Effector memory CD4-positive, alpha-beta T cell (primary cell): ENCODE data around the gene SFTA2.

ENCODE experiments used
- DNase-seq, 3 donors: peaks; one replicate each; pipeline ENCODE4 v3.0.0-alpha.2; 2020
- H3K27ac ChIP-seq: 2 replicates; pipeline ENCODE4 v1.7.0; 2013; ENCODE audit warnings: mild to moderate bottlenecking, low read length, moderate library complexity; ENCODE audit not compliant: insufficient read depth, poor library complexity, severe bottlenecking
- H3K27me3 ChIP-seq: replicated peaks from 2 replicates; pipeline ENCODE4 v1.7.0; 2013; ENCODE audit warnings: mild to moderate bottlenecking, low read length; ENCODE audit not compliant: insufficient read depth, control insufficient read depth, poor library complexity, severe bottlenecking
- H3K36me3 ChIP-seq: 2 replicates; pipeline ENCODE4 v1.7.0; 2013; ENCODE audit warnings: mild to moderate bottlenecking, low read length, moderate library complexity; ENCODE audit not compliant: control insufficient read depth, insufficient read depth
- H3K4me1 ChIP-seq: 2 replicates; pipeline ENCODE4 v1.7.0; 2013; ENCODE audit warnings: low read length, mild to moderate bottlenecking; ENCODE audit not compliant: control insufficient read depth, insufficient read depth, poor library complexity, severe bottlenecking
- H3K4me3 ChIP-seq: 2 replicates; pipeline ENCODE4 v1.7.0; 2013; ENCODE audit warnings: low read length, low read depth, mild to moderate bottlenecking; ENCODE audit not compliant: insufficient read depth, poor library complexity, severe bottlenecking
- H3K9me3 ChIP-seq: 2 replicates; pipeline ENCODE4 v1.7.0; 2013; ENCODE audit warnings: mild to moderate bottlenecking, low read length, moderate library complexity; ENCODE audit not compliant: control insufficient read depth

Gene SFTA2

DNA sequence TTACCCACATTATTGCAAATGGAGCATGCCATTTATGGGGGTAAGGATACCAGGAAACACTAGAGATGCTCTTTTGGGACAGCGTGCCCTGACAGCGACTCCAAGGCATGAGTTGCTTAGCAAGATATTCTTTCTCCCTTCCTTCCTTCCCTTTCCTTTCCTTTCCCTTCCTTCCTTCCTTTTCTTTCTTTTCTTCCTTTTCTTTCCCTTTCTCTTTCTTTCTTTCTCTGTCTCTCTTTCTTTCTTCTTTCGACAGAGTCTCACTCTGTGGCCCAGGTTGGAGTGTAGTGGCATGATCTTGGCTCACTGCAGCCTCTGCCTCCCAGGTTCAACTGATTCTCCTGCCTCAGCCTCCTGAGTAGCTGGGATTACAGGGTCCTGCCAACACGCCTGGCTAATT lies 12.1 kb upstream of the SFTA2 start:
- no peaks in the 10 kb centered on the region for H3K4me1 ChIP-seq
- H3K27me3 ChIP-seq = peaks cover 14% of the 10 kb centered on the region
- no peaks in the 10 kb centered on the region for H3K9me3 ChIP-seq
- no peak overlapping the region for H3K4me3 ChIP-seq
- no peak overlapping the region for H3K27ac ChIP-seq
- DNase-seq = no peak
- H3K36me3 ChIP-seq = no peaks in the 10 kb centered on the region

DNA sequence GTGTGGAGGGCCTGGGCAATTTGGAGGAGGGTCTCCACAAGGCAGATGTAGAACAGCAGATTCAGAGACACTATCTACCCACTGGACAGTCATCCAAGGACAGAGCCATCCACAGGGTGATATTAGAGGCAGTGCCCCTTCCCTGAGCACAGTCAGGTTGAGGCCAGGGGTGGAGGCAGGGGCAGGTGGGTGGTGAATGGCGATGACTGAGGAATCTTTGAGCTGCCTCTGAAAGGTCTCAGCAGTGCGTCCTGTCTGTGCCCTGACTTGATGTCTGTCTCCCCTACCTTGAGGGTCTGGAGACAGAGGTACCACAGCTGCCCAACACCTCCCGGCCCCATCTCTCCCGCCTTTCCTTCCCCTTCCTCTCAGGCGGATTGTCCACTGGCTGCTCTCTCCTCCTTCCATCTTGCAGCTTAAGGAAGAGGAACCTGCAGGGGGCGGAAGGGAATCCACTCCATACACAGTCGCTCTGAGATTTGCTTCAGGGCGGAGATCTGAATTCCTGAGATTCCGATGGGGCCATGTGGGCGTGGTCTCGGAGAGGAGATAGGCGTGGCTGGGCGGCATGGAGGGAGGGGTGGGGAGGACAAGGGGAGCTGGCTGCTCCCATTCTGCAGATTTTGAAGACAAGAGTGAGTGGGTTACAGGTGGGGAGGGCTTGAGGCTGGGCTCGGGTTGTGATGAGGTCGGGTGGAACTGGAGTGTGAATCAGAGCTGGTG lies 10.5 kb upstream of the SFTA2 start:
- Histone ChIP-seq H3K4me1 (no peaks in the 10 kb centered on the region), H3K36me3 (no peaks in the 10 kb centered on the region), H3K27me3 (peaks cover 14% of the 10 kb centered on the region), H3K27ac (no peak overlapping the region), H3K4me3 (no peak overlapping the region), H3K9me3 (no peaks in the 10 kb centered on the region)
- no peak for DNase-seq

DNA sequence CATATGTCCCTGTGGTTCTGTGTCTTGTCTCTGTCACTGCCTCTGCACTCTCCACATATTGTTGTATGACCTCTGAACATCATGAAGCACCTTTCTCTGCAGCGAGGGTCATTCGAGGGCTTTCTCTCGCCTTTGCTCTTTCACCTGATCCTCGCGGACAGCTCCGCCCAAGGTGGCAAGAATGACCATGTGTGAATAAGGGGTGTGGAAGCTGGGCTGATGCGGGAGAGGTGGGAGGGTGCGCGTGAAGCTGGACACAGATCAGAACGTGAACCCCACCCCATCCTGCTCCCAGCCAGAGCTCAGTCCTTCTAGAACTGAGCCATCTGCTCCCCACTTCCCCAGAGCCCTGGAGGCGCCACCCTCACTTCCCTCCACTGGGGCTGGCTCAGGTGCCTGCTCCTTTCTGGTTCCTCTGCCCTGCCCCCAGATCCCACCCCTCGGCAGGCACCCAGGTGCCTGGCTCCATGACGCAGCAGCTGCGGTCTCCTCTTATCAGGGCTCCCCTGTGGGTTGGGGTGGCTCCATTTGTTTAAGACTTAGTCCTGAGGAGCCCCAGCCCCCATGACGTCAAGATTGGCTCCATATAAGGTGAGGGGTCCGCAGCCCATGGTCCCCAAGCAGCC lies 8.5 kb upstream of the SFTA2 start, which contains the start of gene MUCL3:
TSS of gene MUCL3 (plus strand) at position 613 of the 626 bp plus-strand sequence. CDS start 27 bp downstream, outside the sequence.
- H3K4me3 ChIP-seq = no peak within 1 kb of the TSS
- H3K27ac ChIP-seq = no peak within 1 kb of the TSS
- H3K36me3 ChIP-seq = no peaks in the 10 kb centered on the region
- no peaks in the 10 kb centered on the region for H3K9me3 ChIP-seq
- H3K27me3 ChIP-seq = peaks cover 14% of the 10 kb centered on the region
- DNase-seq = no peak
- no peaks in the 10 kb centered on the region for H3K4me1 ChIP-seq

DNA sequence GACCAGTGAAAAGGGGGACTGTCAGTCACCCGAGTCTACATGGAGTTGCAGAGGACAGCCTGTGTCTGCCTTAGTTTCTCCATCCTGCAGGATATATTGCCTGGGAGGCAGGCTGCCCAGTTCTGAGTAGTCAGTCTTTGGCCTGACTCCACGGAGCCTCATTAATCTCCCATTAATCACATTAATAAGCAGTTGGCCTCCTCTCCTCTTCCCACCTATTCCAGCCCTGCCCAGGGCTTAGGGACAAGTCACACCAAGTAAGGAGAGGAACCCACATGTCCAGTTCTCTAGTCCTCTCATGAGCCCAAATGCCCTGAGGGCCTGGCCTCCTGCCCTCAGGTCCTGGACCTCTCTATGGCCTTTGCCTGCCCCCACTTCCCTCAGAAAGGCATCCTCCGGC lies 7.5 kb upstream of the SFTA2 start:
- peaks cover 14% of the 10 kb centered on the region for H3K27me3 ChIP-seq
- no peaks in the 10 kb centered on the region for H3K4me1 ChIP-seq
- H3K27ac ChIP-seq = no peak overlapping the region
- DNase-seq = no peak
- no peaks in the 10 kb centered on the region for H3K36me3 ChIP-seq
- H3K4me3 ChIP-seq = no peak overlapping the region
- H3K9me3 ChIP-seq = no peaks in the 10 kb centered on the region

DNA sequence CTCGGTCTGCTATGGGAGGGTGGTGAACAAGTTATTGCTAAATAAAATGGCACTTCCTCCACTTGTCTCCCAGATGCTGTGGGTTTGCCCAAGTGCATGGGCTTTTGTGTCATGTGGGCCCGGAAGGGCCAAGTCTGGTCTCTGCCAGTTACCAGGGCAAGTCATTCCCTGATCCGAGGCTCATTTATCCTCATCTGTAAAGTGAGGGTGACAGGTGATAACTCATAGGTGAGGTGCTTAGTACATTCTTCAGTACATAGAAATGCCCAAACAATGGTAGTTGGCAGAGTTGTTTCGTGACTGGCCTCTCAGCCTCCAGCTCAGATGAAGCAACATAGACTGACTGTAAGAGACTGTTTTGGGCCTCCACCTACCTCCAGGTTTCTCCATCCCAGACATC lies 6.8 kb upstream of the SFTA2 start:
- Histone ChIP-seq H3K4me3 (no peak overlapping the region), H3K9me3 (no peaks in the 10 kb centered on the region), H3K27ac (no peak overlapping the region), H3K27me3 (peaks cover 12% of the 10 kb centered on the region), H3K4me1 (no peaks in the 10 kb centered on the region), H3K36me3 (no peaks in the 10 kb centered on the region)
- no peak for DNase-seq

DNA sequence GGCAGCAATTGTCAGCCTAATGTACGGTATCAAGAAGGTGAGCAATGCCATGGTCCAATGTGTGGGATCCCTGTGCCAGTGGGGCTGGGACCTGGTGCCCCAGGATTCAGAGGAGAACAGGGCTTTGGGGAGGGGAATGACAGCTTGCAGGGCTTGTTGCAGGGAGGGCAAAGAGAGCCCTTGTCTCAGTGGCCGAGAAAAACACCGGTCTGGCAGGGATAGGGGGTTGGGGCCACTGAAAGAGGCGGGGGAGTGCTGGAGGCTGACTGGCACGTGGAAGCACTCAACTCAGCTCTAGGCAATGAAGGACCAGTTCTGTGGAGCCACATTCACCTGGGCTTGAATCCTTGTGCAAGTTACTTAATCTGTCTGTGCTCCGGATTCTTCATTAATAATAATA lies 5.3 kb upstream of the SFTA2 start:
- Histone ChIP-seq H3K4me3 (no peak overlapping the region), H3K27ac (no peak overlapping the region), H3K27me3 (peaks cover 6% of the 10 kb centered on the region), H3K9me3 (no peaks in the 10 kb centered on the region), H3K36me3 (no peaks in the 10 kb centered on the region), H3K4me1 (no peaks in the 10 kb centered on the region)
- DNase-seq = no peak

DNA sequence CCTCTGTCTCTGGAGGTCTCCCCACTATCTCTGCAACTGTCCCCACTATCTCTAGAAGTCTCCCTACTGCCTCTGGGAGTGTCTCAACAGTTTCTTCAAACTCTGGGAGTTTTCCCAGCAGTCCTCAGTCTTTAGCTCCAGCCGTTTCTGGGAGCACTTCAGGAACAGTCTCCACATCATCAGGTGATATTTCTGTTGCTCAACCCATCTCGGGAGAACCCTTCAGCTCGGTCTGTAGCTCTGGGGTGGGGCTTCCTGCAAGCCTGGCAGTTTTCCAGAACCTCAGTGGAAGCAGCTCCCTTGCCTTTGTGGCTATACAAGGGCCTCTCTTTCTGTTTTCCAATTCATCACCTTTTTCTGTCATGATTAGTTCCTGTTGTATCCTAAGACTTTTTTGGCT lies 3.0 kb upstream of the SFTA2 start:
- Histone ChIP-seq H3K27me3 (no peaks in the 10 kb centered on the region), H3K36me3 (no peaks in the 10 kb centered on the region), H3K4me1 (no peaks in the 10 kb centered on the region), H3K9me3 (no peaks in the 10 kb centered on the region), H3K4me3 (no peak overlapping the region), H3K27ac (no peak overlapping the region)
- no peak for DNase-seq

DNA sequence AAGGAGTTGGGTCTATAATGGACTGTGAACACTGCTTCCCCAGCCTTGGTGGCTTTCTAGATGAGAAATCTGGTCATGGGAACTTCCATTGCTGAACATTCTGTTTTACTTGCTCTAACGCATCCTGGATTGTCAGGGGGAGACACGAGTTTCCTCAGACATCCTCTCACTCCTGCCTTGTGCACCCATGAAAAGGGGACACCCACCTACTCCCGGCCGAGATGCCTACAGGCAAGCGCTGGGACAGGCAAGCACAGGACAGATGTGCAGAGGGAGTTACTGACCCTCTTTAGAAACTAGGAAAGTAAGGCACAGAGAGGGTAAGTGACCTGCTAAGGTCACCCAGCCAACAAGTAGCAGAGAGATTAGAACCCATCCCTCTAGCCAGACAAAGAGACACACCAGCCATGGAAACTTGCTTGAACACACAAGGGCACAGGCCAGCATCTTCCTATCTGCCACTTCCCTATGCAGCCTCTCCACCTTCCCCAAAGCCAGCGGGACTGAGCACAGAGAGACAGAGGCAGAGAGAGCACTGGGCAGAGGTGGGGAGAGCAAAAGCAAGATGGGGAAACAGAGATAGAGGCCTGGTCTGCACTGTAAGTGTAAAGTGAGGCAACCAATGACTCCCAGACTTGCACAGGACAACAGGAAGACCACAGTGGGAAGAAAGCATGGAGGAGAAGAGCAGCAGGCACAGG lies 845 bp upstream of the SFTA2 start:
- DNase-seq = no peak
- Histone ChIP-seq H3K4me1 (no peaks in the 10 kb centered on the region), H3K27ac (no peak overlapping the region), H3K27me3 (no peaks in the 10 kb centered on the region), H3K9me3 (no peaks in the 10 kb centered on the region), H3K4me3 (no peak overlapping the region), H3K36me3 (no peaks in the 10 kb centered on the region)

DNA sequence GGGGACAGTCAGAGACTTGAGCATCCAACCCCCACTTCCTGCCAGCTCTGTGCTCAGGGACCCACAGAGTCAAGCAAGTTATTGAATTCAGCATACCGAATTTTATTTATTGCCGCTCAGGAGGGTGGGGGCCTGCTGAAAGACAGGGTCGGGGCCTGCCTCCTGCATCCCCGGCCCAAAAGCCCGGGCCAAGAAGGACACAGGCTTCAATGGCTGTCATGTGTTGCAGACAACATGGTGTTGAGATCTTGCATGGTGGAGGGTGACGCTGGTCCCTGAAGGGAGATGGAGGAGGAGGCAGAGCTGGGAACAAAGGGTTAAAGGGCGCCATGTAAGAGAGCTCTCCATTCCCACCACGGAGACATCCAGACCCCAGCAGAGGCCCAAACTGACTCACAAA lies 698 bp downstream of the SFTA2 start:
- Histone ChIP-seq H3K27me3 (no peaks in the 10 kb centered on the region), H3K9me3 (no peaks in the 10 kb centered on the region), H3K4me1 (no peaks in the 10 kb centered on the region), H3K4me3 (no peak overlapping the region), H3K36me3 (peaks cover 8% of the 10 kb centered on the region), H3K27ac (no peak overlapping the region)
- DNase-seq = no peak

DNA sequence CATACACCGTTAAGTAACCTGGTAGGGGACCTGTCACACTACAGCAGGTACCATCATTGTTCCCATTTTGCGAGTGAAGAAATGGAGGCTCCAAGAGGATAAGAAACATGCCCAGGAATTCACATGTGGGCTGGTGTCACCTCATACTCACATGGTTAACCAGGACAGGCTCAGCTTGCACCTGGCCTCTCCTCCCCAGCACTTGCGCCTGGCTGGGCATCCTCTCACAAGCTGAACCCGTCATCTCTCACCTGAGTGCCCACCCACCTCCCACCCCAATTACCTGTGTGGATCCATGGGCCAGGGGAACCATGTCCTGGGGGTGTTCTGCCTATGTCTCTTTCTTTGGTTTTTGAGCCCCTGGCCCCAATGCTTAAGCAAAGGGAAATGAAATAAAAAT lies 1.5 kb downstream of the SFTA2 start:
- H3K27me3 ChIP-seq = no peaks in the 10 kb centered on the region
- no peaks in the 10 kb centered on the region for H3K9me3 ChIP-seq
- H3K27ac ChIP-seq = no peak overlapping the region
- no peak overlapping the region for H3K4me3 ChIP-seq
- H3K4me1 ChIP-seq = no peaks in the 10 kb centered on the region
- no peak for DNase-seq
- peaks cover 16% of the 10 kb centered on the region for H3K36me3 ChIP-seq
